GM12878 (cell line): ENCODE results near the gene MBTPS2. TPM values are rescaled to one million over a fixed set of nuclear protein-coding genes. Genes with fewer than 3 reads are reported as not detected.

Experiments
- CBX5 ChIP-seq: sonication (generic); IDR thresholded peaks from 2 replicates; pipeline ENCODE4 v1.6.1; 2016; ENCODE audit warnings: low read depth, moderate library complexity, mild to moderate bottlenecking, inconsistent platforms
- CREM ChIP-seq: IDR thresholded peaks from 2 replicates; pipeline ENCODE4 v1.6.1; 2014; ENCODE audit warnings: antibody characterized with exemption, low read depth
- DPF2 ChIP-seq: fragments of 450-650 bp; IDR thresholded peaks from 2 replicates; pipeline ENCODE4 v1.6.1; 2017; ENCODE audit warnings: mild to moderate bottlenecking
- ETV6 ChIP-seq, 2 experiments: fragments of 450-650 bp in 1 of 2; IDR thresholded peaks in 1 of 2; conservative IDR thresholded peaks in 1 of 2; 2 replicates each; pipeline ENCODE4 v1.6.1; 2014; ENCODE audit warnings: antibody characterized with exemption in 1 of 2, borderline replicate concordance in 1 of 2, low read depth in 1 of 2, mild to moderate bottlenecking in 1 of 2, moderate library complexity in 1 of 2
- FOXM1 ChIP-seq: IDR thresholded peaks from 2 replicates; pipeline ENCODE4 v1.6.1; 2012; ENCODE audit warnings: low read depth, mild to moderate bottlenecking, inconsistent platforms, low read length, moderate library complexity
- HDGF ChIP-seq: fragments of 450-650 bp; IDR thresholded peaks from 2 replicates; pipeline ENCODE4 v1.6.1; 2016; ENCODE audit warnings: antibody characterized with exemption
- IKZF2 ChIP-seq, 2 experiments: fragments of 450-650 bp; IDR thresholded peaks; 2 replicates each; pipeline ENCODE4 v1.6.1; 2017; ENCODE audit warnings: mild to moderate bottlenecking in 2 of 2, moderate library complexity in 2 of 2
- IRF4 ChIP-seq: IDR thresholded peaks from 2 replicates; pipeline ENCODE4 v1.6.1; 2011; ENCODE audit warnings: low read depth, low read length
- KDM1A ChIP-seq: fragments of 200-600 bp; sonication (generic); IDR thresholded peaks from 2 replicates; pipeline ENCODE4 v1.6.1; 2016; ENCODE audit warnings: borderline replicate concordance
- MTA2 ChIP-seq: fragments of 450-650 bp; IDR thresholded peaks from 2 replicates; pipeline ENCODE4 v1.6.1; 2016; ENCODE audit warnings: low read depth, mild to moderate bottlenecking, moderate library complexity
- NFYB ChIP-seq: IDR thresholded peaks from 2 replicates; pipeline ENCODE4 v1.6.1; 2011; ENCODE audit warnings: low read depth, mild to moderate bottlenecking, low read length, improper control_type of control experiment, moderate library complexity; ENCODE audit not compliant: insufficient read depth
- POLR2AphosphoS2 ChIP-seq: IDR thresholded peaks from 2 replicates; pipeline ENCODE4 v1.6.1; 2011; ENCODE audit warnings: low read depth, mild to moderate bottlenecking, low read length, improper control_type of control experiment, moderate library complexity
- RUNX3 ChIP-seq: IDR thresholded peaks from 2 replicates; pipeline ENCODE4 v1.6.1; 2012; ENCODE audit warnings: low read length, inconsistent platforms
- SIN3A ChIP-seq: IDR thresholded peaks from 2 replicates; pipeline ENCODE4 v1.6.1; 2012; ENCODE audit warnings: low read depth, low read length, improper control_type of control experiment
- SP1 ChIP-seq: IDR thresholded peaks from one replicate; pipeline ENCODE4 v1.6.1; 2011; ENCODE audit warnings: low read depth, low read length
- SRF ChIP-seq, 2 experiments: IDR thresholded peaks; 2 replicates each; pipeline ENCODE4 v1.6.1; 2011; ENCODE audit warnings: low read depth in 2 of 2, low read length in 2 of 2, mild to moderate bottlenecking in 1 of 2, moderate library complexity in 1 of 2
- SUPT20H ChIP-seq: IDR thresholded peaks from 2 replicates; pipeline ENCODE4 v1.6.1; 2011; ENCODE audit warnings: low read depth, mild to moderate bottlenecking, low read length, moderate library complexity, borderline replicate concordance; ENCODE audit not compliant: control insufficient read depth
- TAF1 ChIP-seq: IDR thresholded peaks from 2 replicates; pipeline ENCODE4 v1.6.1; 2011; ENCODE audit warnings: mild to moderate bottlenecking, low read depth, low read length, borderline replicate concordance
- TARDBP ChIP-seq: IDR thresholded peaks from 2 replicates; pipeline ENCODE4 v1.6.1; 2016; ENCODE audit warnings: borderline replicate concordance
- TBL1XR1 ChIP-seq: IDR thresholded peaks from 2 replicates; pipeline ENCODE4 v1.6.1; 2012; ENCODE audit warnings: low read depth, low read length, improper control_type of control experiment
- TCF3 ChIP-seq: IDR thresholded peaks from 2 replicates; pipeline ENCODE4 v1.6.1; 2012; ENCODE audit warnings: low read depth, mild to moderate bottlenecking, low read length, borderline replicate concordance; ENCODE audit not compliant: insufficient read depth
- TCF7 ChIP-seq: IDR thresholded peaks from 2 replicates; pipeline ENCODE4 v1.6.1; 2014; ENCODE audit warnings: antibody characterized with exemption, borderline replicate concordance
- YBX1 ChIP-seq: fragments of 450-650 bp; IDR thresholded peaks from 2 replicates; pipeline ENCODE4 v1.6.1; 2016; ENCODE audit warnings: antibody characterized with exemption
- YY1 ChIP-seq: IDR thresholded peaks from 2 replicates; pipeline ENCODE4 v1.6.1; 2011; ENCODE audit warnings: low read depth, mild to moderate bottlenecking, low read length
- ZBED1 ChIP-seq: IDR thresholded peaks from 2 replicates; pipeline ENCODE4 v1.6.1; 2016; ENCODE audit warnings: borderline replicate concordance
- ZNF207 ChIP-seq: fragments of 450-650 bp; IDR thresholded peaks from 2 replicates; pipeline ENCODE4 v1.6.1; 2014; ENCODE audit warnings: antibody characterized with exemption, mild to moderate bottlenecking, borderline replicate concordance
- ZNF217 ChIP-seq: fragments of 450-650 bp; IDR thresholded peaks from 2 replicates; pipeline ENCODE4 v1.6.1; 2017; ENCODE audit warnings: antibody characterized with exemption, mild to moderate bottlenecking
- ZSCAN29 ChIP-seq: fragments of 450-650 bp; IDR thresholded peaks from 2 replicates; pipeline ENCODE4 v1.6.1; 2017; ENCODE audit warnings: mild to moderate bottlenecking, moderate library complexity
- polyA plus RNA-seq, 11 experiments: library from polyadenylated mRNA; depleted of rRNA in 4 of 11; unstranded in 6 of 11; stranded (reverse) in 5 of 11; fragments of >200 nt; fragmentation: Nextera tagmentation in 4 of 11; fragmentation: Illumina TruSeq in 1 of 11; extraction: Ambion mirVana in 4 of 11; extraction: Trizol in 1 of 11; gene quantifications; 1 replicate in 1 of 11; 2 replicates in 10 of 11; pipeline versions ENCODE4 v1.2.1 to v1.2.3, GENCODE V29; 2011 to 2016; ENCODE audit warnings: inconsistent platforms in 2 of 11, missing spikeins in 2 of 11, low read depth in 1 of 11
- total RNA-seq, 4 experiments: library from RNA; depleted of rRNA in 3 of 4; stranded (reverse); fragments of >200 nt in 3 of 4; fragmentation: Illumina TruSeq in 1 of 4; extraction: Trizol in 1 of 4; gene quantifications; 2 replicates each; pipeline versions ENCODE4 v1.2.1 to v1.2.3, GENCODE V29; 2013 to 2021
- TF ChIP-seq, protein P1 (sequence below): fragments of 450-650 bp; IDR thresholded peaks from 2 replicates; pipeline ENCODE4 v1.6.1; 2017; ENCODE audit warnings: mild to moderate bottlenecking, moderate library complexity

MBTPS2 gene
- total and polyA plus RNA-seq, 10 of the 15 experiments (the other 5 are each of a cell fraction or from before 2014, with no cell fraction given), result 2.6 to 11.0 (median 8.0) TPM

DNA sequence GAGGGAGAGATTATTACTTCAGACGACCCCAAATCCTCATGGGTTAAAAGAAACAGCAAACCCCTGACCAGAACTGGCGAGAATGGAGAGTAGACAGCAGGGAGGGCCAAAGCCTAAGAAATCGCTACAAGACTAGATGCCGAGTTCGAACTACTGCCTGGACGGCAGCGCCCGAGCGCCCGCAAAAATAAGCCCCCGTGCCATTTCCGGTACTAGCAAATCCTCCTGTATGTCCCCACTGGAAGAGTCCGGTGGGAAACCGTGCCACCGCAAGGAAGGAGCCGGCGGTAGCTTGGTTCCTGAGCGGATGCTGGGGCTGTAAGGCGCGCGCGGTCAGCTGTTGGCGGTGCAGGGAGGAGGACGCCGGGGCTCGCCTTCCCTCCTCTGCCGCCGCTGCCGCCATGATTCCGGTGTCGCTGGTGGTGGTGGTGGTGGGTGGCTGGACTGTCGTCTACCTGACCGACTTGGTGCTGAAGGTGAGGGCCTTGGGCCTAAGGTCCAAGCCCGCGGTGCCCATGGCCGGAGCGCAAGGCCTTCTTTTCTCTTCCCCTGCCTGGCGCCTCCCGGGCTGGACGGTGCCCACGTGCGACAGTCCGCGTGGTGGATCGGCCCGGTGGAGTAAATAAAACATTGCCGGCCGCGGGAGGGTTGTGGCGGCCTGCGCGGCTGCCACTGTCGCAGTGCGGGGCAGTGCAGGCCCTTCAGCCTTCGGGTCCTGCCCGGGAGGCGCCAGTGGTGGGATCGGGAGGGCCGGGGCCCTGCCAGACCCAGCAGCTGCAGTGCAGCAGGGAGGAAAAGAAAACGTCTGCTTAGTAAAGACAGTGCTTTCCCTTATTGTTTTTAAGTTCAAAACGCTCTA is at the start of gene MBTPS2 (continued):
- TF ChIP-seq IKZF2 (IDR thresholded peaks at IDR 0.05) (peak; percentile 19 to 55; a peak in 2 of 4 replicates), ZNF207 (no peak), CBX5 (peak; percentile 89; the same call in 1 of the 2 replicates), SP1 (peak; percentile 71), TAF1 (peak; percentile 98), ZSCAN29 (peak; percentile 73; the same call in 1 of the 2 replicates), YBX1 (no peak), TBL1XR1 (0 out of 2 replicates have a peak, but pooled peaks have one; percentile 37), DPF2 (0 out of 2 replicates have a peak, but pooled peaks have one; percentile 54), SIN3A (peak; percentile 41; the same call in 1 of the 2 replicates), NFYB (no peak), CREM (peak; percentile 45; the same call in 1 of the 2 replicates), YY1 (peak; percentile 79), TARDBP (0 out of 2 replicates have a peak, but pooled peaks have one; percentile 44), POLR2AphosphoS2 (peak; percentile 71; the same call in 1 of the 2 replicates), IRF4 (0 out of 2 replicates have a peak, but pooled peaks have one; percentile 38), FOXM1 (0 out of 2 replicates have a peak, but pooled peaks have one; percentile 34), HDGF (0 out of 2 replicates have a peak, but pooled peaks have one; percentile 20), ZNF217 (no peak), SRF (IDR thresholded peaks at IDR 0.05; ENCODE audit: low read depth in 2 of 2, low read length in 2 of 2) (peak; percentile 33 to 81; a peak in 2 of 4 replicates), MTA2 (0 out of 2 replicates have a peak, but pooled peaks have one; percentile 14), KDM1A (no peak), TCF3 (0 out of 2 replicates have a peak, but pooled peaks have one; percentile 16), SUPT20H (no peak), ZBED1 (peak; percentile 44; the same call in 1 of the 2 replicates), TCF7 (0 out of 2 replicates have a peak, but pooled peaks have one; percentile 41), ETV6 (conservative IDR thresholded peaks at IDR 0.05 in 1 of 2, IDR thresholded peaks at IDR 0.05 in 1 of 2; ENCODE audit: borderline replicate concordance in 1 of 2, low read depth in 1 of 2) (peak in 1 of 2 experiments; percentile 40; a peak in 1 of 4 replicates), RUNX3 (peak; percentile 81)
- TF ChIP-seq, protein P1, sequence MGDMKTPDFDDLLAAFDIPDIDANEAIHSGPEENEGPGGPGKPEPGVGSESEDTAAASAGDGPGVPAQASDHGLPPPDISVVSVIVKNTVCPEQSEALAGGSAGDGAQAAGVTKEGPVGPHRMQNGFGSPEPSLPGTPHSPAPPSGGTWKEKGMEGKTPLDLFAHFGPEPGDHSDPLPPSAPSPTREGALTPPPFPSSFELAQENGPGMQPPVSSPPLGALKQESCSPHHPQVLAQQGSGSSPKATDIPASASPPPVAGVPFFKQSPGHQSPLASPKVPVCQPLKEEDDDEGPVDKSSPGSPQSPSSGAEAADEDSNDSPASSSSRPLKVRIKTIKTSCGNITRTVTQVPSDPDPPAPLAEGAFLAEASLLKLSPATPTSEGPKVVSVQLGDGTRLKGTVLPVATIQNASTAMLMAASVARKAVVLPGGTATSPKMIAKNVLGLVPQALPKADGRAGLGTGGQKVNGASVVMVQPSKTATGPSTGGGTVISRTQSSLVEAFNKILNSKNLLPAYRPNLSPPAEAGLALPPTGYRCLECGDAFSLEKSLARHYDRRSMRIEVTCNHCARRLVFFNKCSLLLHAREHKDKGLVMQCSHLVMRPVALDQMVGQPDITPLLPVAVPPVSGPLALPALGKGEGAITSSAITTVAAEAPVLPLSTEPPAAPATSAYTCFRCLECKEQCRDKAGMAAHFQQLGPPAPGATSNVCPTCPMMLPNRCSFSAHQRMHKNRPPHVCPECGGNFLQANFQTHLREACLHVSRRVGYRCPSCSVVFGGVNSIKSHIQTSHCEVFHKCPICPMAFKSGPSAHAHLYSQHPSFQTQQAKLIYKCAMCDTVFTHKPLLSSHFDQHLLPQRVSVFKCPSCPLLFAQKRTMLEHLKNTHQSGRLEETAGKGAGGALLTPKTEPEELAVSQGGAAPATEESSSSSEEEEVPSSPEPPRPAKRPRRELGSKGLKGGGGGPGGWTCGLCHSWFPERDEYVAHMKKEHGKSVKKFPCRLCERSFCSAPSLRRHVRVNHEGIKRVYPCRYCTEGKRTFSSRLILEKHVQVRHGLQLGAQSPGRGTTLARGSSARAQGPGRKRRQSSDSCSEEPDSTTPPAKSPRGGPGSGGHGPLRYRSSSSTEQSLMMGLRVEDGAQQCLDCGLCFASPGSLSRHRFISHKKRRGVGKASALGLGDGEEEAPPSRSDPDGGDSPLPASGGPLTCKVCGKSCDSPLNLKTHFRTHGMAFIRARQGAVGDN, result peak; percentile 70
